ENCODE data around the gene NUP93.

DNA sequence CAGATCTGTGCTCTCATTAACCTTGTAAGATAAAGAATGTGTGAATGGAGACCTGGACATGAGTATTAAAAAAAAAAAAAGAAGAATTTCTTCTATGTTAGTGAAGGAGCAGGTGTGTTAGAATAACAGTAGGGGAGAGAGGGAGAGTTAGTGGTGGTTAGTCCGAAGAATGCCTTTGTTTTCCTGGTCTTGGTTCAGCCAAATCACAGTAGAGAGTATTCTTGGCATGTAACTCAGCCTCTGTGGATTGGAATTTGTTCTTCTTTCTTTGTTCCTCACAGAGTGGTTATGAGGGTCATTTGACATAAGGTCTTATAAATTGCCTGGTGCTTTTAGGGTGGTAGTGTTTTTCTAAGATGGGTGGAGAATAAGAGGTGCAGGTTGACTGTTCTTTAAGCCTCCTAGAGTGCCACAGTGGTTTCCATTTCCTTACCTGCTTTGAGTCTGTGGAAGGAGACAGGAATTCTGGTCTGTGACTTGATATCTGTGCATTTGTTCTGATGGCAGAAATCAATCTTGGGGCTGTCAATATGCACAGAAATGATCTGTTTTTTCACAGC, 17.6 kb downstream of the NUP93 start:
- no peak for TF ChIP-seq YBX1 (IDR thresholded peaks at IDR 0.05)
- no peak for TF ChIP-seq ZNF707 (CRISPR knock-in tag; conservative IDR thresholded peaks at IDR 0.05)
- TF ChIP-seq CBX5 (IDR thresholded peaks at IDR 0.05; ENCODE audit: borderline replicate concordance, low read depth) = no peak
- TF ChIP-seq ZNF263 (CRISPR knock-in tag; IDR thresholded peaks at IDR 0.05; ENCODE audit: borderline replicate concordance) = no peak
- TF ChIP-seq, protein P1, sequence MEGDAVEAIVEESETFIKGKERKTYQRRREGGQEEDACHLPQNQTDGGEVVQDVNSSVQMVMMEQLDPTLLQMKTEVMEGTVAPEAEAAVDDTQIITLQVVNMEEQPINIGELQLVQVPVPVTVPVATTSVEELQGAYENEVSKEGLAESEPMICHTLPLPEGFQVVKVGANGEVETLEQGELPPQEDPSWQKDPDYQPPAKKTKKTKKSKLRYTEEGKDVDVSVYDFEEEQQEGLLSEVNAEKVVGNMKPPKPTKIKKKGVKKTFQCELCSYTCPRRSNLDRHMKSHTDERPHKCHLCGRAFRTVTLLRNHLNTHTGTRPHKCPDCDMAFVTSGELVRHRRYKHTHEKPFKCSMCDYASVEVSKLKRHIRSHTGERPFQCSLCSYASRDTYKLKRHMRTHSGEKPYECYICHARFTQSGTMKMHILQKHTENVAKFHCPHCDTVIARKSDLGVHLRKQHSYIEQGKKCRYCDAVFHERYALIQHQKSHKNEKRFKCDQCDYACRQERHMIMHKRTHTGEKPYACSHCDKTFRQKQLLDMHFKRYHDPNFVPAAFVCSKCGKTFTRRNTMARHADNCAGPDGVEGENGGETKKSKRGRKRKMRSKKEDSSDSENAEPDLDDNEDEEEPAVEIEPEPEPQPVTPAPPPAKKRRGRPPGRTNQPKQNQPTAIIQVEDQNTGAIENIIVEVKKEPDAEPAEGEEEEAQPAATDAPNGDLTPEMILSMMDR (IDR thresholded peaks at IDR 0.05 in 2 of 3, conservative IDR thresholded peaks at IDR 0.05 in 1 of 3; ENCODE audit: insufficient read depth in 2 of 3, low read depth in 1 of 3, low read length in 3 of 3) = no peak
- no peak for TF ChIP-seq GABPA (tag; conservative IDR thresholded peaks at IDR 0.05; ENCODE audit: low read depth)
- no peak for TF ChIP-seq HMG20A (CRISPR knock-in tag; conservative IDR thresholded peaks at IDR 0.05)
- no peak for TF ChIP-seq NUFIP1 (IDR thresholded peaks at IDR 0.05; ENCODE audit: partially characterized antibody)

Data from K562 (cell line).